Activated CD4-positive, alpha-beta T cell treated with anti-CD3 and anti-CD28 coated beads, Interleukin-10, Interleukin-2, amounts not matched to agents 100 ng/mL and 50 ng/mL, durations not matched to agents 16 hours and 8 hours (primary cell): ENCODE measurements around the gene COX6B1.
"Not testable (repeated sequence)": the region's sequence is repeated elsewhere in the genome, so short reads cannot be mapped to it uniquely, and the experiment has no call there.

Source experiments
- DNase-seq: peaks from one replicate; pipeline ENCODE4 v3.0.0-alpha.2; 2020

Gene COX6B1

GRCh38 chr19:35636651-35637050, 11.5 kb upstream of the COX6B1 start:
- DNase-seq: no peak

- DNase-seq: no peak
Measured at GRCh38 chr19:35637165-35637564, 11.0 kb upstream of the COX6B1 start.

GRCh38 chr19:35639321-35639639, 8.8 kb upstream of the COX6B1 start:
- DNase-seq: no peak

DNA sequence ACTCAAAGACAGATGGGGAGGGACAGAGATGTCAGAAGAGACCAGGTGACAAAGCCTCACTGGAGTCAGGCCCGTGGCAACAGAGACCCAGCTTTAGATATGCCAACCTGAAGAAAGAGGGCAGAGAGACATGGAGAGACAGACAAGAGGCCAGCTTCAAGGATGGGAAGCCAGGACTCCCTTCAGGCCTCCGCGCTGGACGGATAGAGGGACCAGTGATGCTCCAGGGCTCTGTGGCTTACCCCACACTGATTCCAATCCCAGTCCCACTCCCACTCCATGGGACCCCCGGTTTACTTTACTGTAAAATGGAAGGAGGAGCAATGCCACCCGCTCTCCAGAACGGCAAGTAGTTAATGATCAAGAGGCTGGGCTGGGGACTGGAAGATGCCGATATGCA, 8.3 kb upstream of the COX6B1 start:
- DNase-seq: no peak

- peak; percentile 43 for DNase-seq
Measured at GRCh38 chr19:35641515-35642151, 6.5 kb upstream of the COX6B1 start, which contains the start of gene ETV2. TSS of gene ETV2 (plus strand) at chr19:35641745. CDS start at chr19:35642461, 716 bp downstream.

GRCh38 chr19:35642312-35642711, 5.8 kb upstream of the COX6B1 start:
- no peak for DNase-seq

GRCh38 chr19:35642798-35643254, 5.3 kb upstream of the COX6B1 start:
- no peak for DNase-seq

GRCh38 chr19:35643255-35644205, 4.6 kb upstream of the COX6B1 start:
- DNase-seq: peak; percentile 83

DNA sequence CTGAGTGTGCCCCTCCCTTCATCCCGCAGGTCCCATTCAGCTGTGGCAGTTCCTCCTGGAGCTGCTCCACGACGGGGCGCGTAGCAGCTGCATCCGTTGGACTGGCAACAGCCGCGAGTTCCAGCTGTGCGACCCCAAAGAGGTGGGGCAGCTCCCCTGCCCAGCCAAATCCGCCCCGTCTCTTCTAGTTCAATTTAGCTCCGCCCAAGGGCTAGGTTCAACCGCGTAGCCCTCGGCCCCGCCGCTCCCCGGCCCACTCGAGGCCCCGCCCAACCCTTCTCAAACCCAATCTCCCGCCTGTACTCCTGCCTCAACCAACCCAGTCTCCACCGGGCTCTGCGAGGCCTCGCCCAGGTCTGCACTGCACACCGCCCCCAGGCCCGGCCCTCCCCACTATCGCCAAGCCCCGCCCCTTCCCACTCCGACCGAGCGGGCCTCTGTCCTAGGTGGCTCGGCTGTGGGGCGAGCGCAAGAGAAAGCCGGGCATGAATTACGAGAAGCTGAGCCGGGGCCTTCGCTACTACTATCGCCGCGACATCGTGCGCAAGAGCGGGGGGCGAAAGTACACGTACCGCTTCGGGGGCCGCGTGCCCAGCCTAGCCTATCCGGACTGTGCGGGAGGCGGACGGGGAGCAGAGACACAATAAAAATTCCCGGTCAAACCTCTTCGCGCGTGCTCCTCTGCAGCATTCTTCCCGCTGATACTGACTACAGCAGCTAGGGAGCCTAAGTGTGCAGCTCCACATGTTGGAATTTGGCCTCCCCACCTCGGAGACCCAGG, 3.7 kb upstream of the COX6B1 start:
- peak; percentile 99 for DNase-seq

DNA sequence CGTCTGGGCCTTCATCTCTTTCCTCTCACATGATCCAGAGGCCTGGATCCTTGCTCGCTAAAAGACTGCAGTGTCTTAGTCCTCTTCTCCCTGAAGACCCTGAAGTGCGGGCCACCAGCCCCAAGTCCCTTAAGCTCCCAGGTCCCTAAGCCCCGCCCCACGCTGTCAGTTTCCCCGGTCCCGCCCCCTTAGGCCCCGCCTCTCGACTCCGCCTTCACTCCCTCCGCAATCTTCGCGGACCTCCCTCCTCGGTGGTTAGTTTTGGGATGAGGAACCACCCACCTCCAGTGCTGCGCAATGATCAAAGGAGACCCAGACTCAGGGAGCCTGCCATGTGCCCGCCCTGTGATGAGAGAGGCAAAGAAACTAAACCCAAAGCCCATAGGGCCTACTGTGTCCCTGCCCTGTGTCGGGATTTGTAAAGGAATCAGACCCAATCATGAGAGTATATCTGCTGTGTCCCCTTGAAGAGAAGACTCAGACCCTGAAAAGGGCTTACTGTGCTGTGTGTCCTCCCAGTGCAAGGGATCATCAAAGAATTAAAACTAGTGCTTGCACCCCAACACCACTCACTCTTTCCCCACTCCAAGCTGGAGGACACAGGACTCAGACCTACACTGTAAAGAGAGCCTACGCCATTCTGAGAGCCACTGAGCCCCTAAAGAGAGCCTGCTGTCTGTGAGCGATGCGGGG, 3.0 kb upstream of the COX6B1 start:
- DNase-seq: peak; percentile 83

DNA sequence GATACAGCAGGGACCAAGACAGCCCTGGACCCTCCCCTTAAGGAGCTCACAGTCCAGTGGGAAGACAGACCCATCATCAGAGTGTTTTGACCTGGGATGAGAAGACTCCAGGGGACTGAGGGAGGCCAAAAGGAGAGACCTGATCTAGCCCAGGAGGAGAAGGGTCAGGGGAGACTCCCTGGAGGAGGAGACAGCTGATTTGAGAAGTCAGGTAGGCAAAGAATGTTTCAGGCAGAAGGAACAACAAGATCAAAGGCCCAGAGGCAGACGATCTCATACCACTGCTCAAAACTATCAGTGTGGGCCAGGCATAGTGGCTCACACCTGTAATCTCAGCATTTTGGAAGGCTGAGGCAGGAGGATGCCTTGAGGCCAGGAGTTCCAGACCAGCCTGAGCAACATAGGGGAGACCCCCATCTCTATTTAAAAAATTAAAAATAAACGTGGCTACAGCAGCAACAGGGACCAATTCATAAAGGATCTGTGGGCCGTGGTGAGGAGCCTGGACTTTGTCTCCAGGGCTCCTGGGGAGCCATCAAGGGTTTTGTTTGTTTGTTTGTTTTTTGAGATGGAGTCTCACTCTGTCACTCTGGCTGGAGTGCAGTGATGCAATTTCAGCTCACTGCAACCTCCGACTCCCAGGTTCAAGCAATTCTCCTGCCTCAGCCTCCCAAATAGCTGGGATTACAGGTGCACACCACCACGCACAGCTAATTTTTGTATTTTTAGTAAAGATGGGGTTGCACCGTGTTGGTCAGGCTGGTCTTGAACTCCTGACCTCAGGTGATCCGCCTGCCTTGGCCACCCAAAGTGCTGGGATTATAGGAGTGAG, 2.2 kb upstream of the COX6B1 start:
- DNase-seq: no peak

DNA sequence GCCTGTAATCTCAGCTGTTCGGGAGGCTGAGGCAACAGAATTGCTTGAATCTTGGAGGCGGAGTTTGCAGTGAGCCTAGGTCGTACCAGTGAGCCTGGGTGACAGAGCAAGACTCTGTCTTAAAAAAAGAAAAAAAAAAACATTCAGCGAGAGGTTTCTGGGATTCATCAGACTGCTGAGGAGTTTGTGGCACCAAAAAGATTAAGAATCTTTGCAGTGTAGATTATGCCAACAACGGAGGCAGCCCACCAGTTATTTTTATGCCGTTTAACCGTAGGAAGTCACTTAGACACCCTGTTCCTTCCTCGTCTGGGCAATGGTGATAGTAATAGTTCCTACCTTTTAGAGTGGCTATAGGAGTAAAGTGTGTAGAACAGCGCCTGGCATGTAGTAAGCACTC, 2.5 kb downstream of the COX6B1 start:
- no peak for DNase-seq

DNA sequence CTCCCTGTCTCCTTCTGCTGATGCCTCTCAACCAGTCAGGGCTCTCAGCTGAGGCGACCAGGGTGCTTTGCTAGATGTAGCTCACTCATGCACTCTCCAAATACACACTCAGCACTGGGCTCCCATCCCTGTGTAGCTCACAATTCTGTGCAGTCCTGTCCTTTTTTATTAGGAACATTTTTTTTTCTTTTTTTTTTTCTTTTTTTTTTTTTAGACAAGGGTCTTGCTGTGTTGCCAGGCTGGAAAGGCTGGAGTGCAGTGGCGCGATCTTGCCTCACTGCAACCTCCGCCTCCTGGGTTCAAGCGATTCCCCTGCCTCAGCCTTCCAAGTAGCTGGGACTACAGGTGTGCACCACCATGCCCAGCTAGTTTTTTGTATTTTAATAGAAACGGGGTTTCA, 6.7 kb downstream of the COX6B1 start:
- not testable (repeated sequence) for DNase-seq

- DNase-seq: no peak
Measured at GRCh38 chr19:35655600-35655999, 7.5 kb downstream of the COX6B1 start.

DNA sequence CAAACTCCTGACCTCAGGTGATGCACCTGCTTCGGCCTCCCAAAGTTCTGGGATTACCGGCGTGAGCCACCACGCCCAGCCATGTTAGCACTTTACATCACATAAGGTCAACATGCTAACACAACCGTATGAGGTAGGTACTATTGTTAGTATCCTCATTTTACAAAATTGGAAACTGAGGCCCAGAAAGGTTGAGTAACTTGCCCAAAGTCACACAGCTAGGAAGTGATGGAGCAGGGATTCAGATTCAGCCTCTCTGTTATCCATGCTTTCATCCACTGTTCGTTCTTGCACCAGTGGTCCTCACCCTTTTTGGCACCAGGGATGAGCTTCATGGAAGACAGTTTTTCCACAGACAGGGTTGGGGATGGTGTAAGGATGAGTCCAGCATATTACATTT, 8.6 kb downstream of the COX6B1 start:
- no peak for DNase-seq

- no peak for DNase-seq
Measured at GRCh38 chr19:35657904-35658700, 10.0 kb downstream of the COX6B1 start.

GRCh38 chr19:35661995-35662340, 13.8 kb downstream of the COX6B1 start:
- DNase-seq: no peak

GRCh38 chr19:35663981-35664380, 15.9 kb downstream of the COX6B1 start:
- no peak for DNase-seq

DNA sequence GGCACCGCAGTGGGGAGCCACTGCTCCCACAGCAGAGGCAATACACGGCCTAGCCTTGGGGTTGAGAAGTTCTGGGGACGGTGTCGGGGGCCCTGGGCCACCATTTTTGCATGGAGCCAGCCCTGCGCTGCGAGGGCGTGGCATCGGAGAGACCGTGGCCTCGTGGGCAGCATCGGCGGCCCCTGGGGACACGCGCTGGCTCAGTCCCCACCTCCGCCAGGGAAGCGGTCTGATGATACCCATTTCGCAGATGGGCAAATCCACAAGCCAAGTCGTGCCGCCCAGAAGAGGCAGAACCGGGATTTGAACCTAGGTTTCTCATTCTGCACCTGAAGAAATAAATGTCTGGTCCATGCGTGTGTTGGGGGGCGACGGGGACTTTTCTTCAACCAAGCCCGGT, 17.0 kb downstream of the COX6B1 start:
- DNase-seq: no peak

- DNase-seq: no peak
Measured at GRCh38 chr19:35665604-35666003, 17.5 kb downstream of the COX6B1 start.
